ENCODE measurements around the gene ACAP2. TPM values are rescaled to one million over a fixed set of nuclear protein-coding genes. Genes with fewer than 3 reads are reported as not detected.
"Not testable (repeated sequence)": the region's sequence is repeated elsewhere in the genome, so short reads cannot be mapped to it uniquely, and the experiment has no call there.

ACAP2 gene
- total RNA-seq, 1 donor from 2014 or later = 59.4 TPM

DNA sequence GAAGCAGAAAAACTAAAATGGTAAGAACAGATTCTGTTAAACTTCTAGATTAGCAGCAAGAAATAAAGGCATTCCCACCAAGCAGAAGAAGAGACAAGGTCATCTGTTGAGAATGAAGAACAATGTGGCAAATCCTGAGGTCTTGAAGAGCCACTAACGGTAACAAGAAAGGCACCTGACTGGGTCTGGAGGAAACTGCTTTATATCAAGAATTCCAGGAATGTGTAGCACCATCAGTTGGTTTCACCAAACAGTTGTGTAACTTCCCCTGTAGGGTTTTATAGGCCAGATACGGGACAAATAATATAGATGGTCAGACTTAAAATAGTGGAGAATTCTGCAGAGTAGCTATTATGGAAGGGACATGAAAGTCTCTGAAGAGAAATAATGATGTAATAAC, 57.3 kb downstream of the ACAP2 start:
- Histone ChIP-seq H3K27ac (no peak overlapping the region), H3K4me3 (no peak overlapping the region), H3K9me3 (no peaks in the 10 kb centered on the region), H3K27me3 (no peaks in the 10 kb centered on the region), H3K4me1 (no peaks in the 10 kb centered on the region), H3K36me3 (no peaks in the 10 kb centered on the region)
- intact Hi-C loops (cut with DNase I) = no loop called here
- no peak for DNase-seq (ENCODE audit: extremely low spot score in 2 of 2)
- no peak for TF ChIP-seq POLR2AphosphoS5 (IDR thresholded peaks at IDR 0.05; ENCODE audit: insufficient read depth in 1 of 2, low read depth in 1 of 2)
- TF ChIP-seq, protein P1, sequence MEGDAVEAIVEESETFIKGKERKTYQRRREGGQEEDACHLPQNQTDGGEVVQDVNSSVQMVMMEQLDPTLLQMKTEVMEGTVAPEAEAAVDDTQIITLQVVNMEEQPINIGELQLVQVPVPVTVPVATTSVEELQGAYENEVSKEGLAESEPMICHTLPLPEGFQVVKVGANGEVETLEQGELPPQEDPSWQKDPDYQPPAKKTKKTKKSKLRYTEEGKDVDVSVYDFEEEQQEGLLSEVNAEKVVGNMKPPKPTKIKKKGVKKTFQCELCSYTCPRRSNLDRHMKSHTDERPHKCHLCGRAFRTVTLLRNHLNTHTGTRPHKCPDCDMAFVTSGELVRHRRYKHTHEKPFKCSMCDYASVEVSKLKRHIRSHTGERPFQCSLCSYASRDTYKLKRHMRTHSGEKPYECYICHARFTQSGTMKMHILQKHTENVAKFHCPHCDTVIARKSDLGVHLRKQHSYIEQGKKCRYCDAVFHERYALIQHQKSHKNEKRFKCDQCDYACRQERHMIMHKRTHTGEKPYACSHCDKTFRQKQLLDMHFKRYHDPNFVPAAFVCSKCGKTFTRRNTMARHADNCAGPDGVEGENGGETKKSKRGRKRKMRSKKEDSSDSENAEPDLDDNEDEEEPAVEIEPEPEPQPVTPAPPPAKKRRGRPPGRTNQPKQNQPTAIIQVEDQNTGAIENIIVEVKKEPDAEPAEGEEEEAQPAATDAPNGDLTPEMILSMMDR (IDR thresholded peaks at IDR 0.05) = no peak
- TF ChIP-seq POLR2A (IDR thresholded peaks at IDR 0.05) = no peak

- Histone ChIP-seq H3K9me3 (no peaks in the 10 kb centered on the region), H3K27me3 (no peaks in the 10 kb centered on the region), H3K36me3 (no peaks in the 10 kb centered on the region), H3K4me1 (no peaks in the 10 kb centered on the region), H3K4me3 (no peak overlapping the region), H3K27ac (no peak overlapping the region)
- TF ChIP-seq POLR2AphosphoS5 (IDR thresholded peaks at IDR 0.05; ENCODE audit: insufficient read depth in 1 of 2, low read depth in 1 of 2) (no peak), POLR2A (IDR thresholded peaks at IDR 0.05) (no peak)
- TF ChIP-seq, protein P1 (IDR thresholded peaks at IDR 0.05) = no peak
- no peak for DNase-seq (ENCODE audit: extremely low spot score in 2 of 2)
- intact Hi-C loops (cut with DNase I) = no loop called here
These were observed 57.9 kb downstream of the ACAP2 start for GRCh38 chr3:195384952-195385351.

DNA sequence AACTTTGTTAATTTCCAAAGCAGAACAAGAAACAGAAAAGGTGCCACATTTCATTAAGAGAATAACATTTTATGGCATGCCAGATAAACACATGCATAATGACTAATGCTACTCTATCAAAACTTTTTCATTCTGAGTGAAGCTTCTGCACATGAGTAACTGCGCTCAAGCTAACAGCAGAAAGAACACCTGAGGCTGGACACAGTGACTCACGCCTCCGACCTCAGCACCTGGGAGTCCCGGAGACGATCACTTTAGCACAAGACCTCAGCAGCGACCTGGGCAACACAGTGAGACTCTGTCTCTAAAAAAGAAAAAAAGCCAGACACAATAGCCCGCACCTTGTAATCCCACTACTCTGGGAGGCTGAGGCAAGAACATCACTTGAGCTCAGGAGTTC, 70.6 kb downstream of the ACAP2 start:
- no peak for TF ChIP-seq POLR2AphosphoS5 (IDR thresholded peaks at IDR 0.05; ENCODE audit: insufficient read depth in 1 of 2, low read depth in 1 of 2)
- no peak for TF ChIP-seq POLR2A (IDR thresholded peaks at IDR 0.05)
- Histone ChIP-seq H3K36me3 (peaks cover 0 to 21% of the 10 kb centered on the region in 2 donors), H3K27ac (no peak overlapping the region), H3K27me3 (no peaks in the 10 kb centered on the region), H3K9me3 (no peaks in the 10 kb centered on the region), H3K4me1 (no peaks in the 10 kb centered on the region), H3K4me3 (no peak overlapping the region)
- intact Hi-C loops (cut with DNase I) = no loop called here
- no peak for DNase-seq (ENCODE audit: extremely low spot score in 2 of 2)

- no peak for TF ChIP-seq POLR2AphosphoS5 (IDR thresholded peaks at IDR 0.05; ENCODE audit: insufficient read depth in 1 of 2, low read depth in 1 of 2)
- no peak for TF ChIP-seq POLR2A (IDR thresholded peaks at IDR 0.05)
- TF ChIP-seq, protein P1 (IDR thresholded peaks at IDR 0.05) = no peak
- H3K27me3 ChIP-seq = no peaks in the 10 kb centered on the region
These were observed 76.5 kb downstream of the ACAP2 start for GRCh38 chr3:195366200-195366925.

GRCh38 chr3:195365371-195365770, 77.4 kb downstream of the ACAP2 start:
- no peak for DNase-seq (ENCODE audit: extremely low spot score in 2 of 2)
- peaks cover 0 to 13% of the 10 kb centered on the region in 2 donors for H3K36me3 ChIP-seq
- intact Hi-C loops (cut with DNase I) = no loop called here
- H3K27ac ChIP-seq = no peak overlapping the region
- H3K4me3 ChIP-seq = no peak overlapping the region
- no peaks in the 10 kb centered on the region for H3K27me3 ChIP-seq
- no peaks in the 10 kb centered on the region for H3K4me1 ChIP-seq
- H3K9me3 ChIP-seq = no peaks in the 10 kb centered on the region
- no peak for TF ChIP-seq POLR2A (IDR thresholded peaks at IDR 0.05)

More at GRCh38 chr3:195366200-195366925, 76.5 kb downstream of the ACAP2 start:
- Histone ChIP-seq H3K27ac (no peak overlapping the region), H3K4me1 (no peaks in the 10 kb centered on the region), H3K36me3 (peaks cover 0 to 14% of the 10 kb centered on the region in 2 donors), H3K9me3 (no peaks in the 10 kb centered on the region), H3K4me3 (no peak overlapping the region)
- no peak for DNase-seq (ENCODE audit: extremely low spot score in 2 of 2)
- intact Hi-C loops (cut with DNase I) = no loop called here

DNA sequence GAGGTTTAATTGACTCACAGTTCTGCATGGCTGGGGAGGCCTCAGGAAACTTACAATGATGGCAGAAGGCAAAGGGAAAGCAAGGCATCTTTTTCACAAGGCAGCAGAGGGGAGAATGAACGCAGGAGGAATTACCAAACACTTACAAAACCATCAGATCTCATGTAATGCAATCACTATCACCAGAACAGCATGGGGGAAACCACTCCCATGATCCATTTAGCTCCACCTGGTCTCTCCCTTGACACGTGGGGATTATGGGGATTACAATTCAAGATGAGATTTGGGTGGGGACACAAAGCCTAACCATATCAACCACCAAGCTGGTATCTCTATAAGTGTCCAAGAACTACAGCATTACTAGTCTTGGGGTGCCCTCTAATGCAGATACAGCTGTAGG, 85.0 kb downstream of the ACAP2 start:
- DNase-seq (ENCODE audit: extremely low spot score in 2 of 2); H3K36me3 ChIP-seq; intact Hi-C loops (cut with DNase I); H3K4me1 ChIP-seq; H3K4me3 ChIP-seq; H3K27me3 ChIP-seq; H3K27ac ChIP-seq; H3K9me3 ChIP-seq: not testable (repeated sequence)

Measured in vagina (tissue), 2 donors.